Smooth muscle cell (in vitro differentiated cells): ENCODE measurements around the gene RAB9A. TPM values are rescaled to one million over a fixed set of nuclear protein-coding genes. Genes with fewer than 3 reads are reported as not detected.

Source experiments
- DNase-seq: peaks from one replicate; lab custom pipeline; 2025; ENCODE audit not compliant: unreplicated experiment; lab: John Stamatoyannopoulos, UW
- H2AFZ ChIP-seq: fragments of 200-600 bp; sonication (generic); 2 replicates; pipeline ENCODE4 v1.6.0; 2016; ENCODE audit warnings: antibody characterized with exemption, low read depth, mild to moderate bottlenecking
- H3F3A ChIP-seq: fragments of 200-600 bp; sonication (generic); 2 replicates; pipeline ENCODE4 v1.6.0; 2017; ENCODE audit warnings: antibody characterized with exemption, low read depth
- H3K27ac ChIP-seq: fragments of 200-600 bp; sonication (generic); 2 replicates; pipeline ENCODE4 v1.5.1; 2016; ENCODE audit warnings: low read depth, mild to moderate bottlenecking
- H3K27me3 ChIP-seq: fragments of 200-600 bp; sonication (generic); 2 replicates; pipeline ENCODE4 v1.6.1; 2016; ENCODE audit warnings: low read depth, mild to moderate bottlenecking
- H3K36me3 ChIP-seq: fragments of 200-600 bp; sonication (generic); 2 replicates; pipeline ENCODE4 v1.5.1; 2016; ENCODE audit warnings: low read depth
- H3K4me1 ChIP-seq: fragments of 200-600 bp; sonication (generic); 2 replicates; pipeline ENCODE4 v1.5.1; 2016; ENCODE audit warnings: low read depth
- H3K4me2 ChIP-seq: fragments of 200-600 bp; sonication (generic); 2 replicates; pipeline ENCODE4 v1.6.0; 2016; ENCODE audit warnings: mild to moderate bottlenecking
- H3K4me3 ChIP-seq: fragments of 200-600 bp; sonication (generic); 2 replicates; pipeline ENCODE4 v1.5.1; 2016; ENCODE audit warnings: mild to moderate bottlenecking
- H3K79me2 ChIP-seq: fragments of 200-600 bp; sonication (generic); 2 replicates; pipeline ENCODE4 v1.6.0; 2016; ENCODE audit warnings: low read depth, mild to moderate bottlenecking
- H3K9ac ChIP-seq: fragments of 200-600 bp; sonication (generic); 2 replicates; pipeline ENCODE4 v1.6.0; 2016; ENCODE audit warnings: low read depth
- H3K9me3 ChIP-seq: fragments of 200-600 bp; sonication (generic); replicated peaks from 2 replicates; pipeline ENCODE4 v1.5.1; 2016; ENCODE audit warnings: low read depth
- H4K20me1 ChIP-seq: fragments of 200-600 bp; sonication (generic); 2 replicates; pipeline ENCODE4 v1.6.0; 2016; ENCODE audit warnings: low read depth
- WGBS: methylation state at CpG from one replicate; pipeline ENCODE4 v1.1.7; 2016; ENCODE audit warnings: low lambda C conversion rate; 5-methylcytosine and 5-hydroxymethylcytosine counted together
- polyA plus RNA-seq: library from polyadenylated mRNA; unstranded; fragments of >200 nt; fragmentation: Nextera tagmentation; extraction: Ambion mirVana; gene quantifications from 2 replicates; pipeline ENCODE4 v1.2.1, GENCODE V29; 2016
- total RNA-seq: library from RNA; depleted of rRNA; stranded (reverse); fragments of >200 nt; gene quantifications from 2 replicates; pipeline ENCODE4 v1.2.3, GENCODE V29; 2014
- TF ChIP-seq, protein P1 (sequence below): fragments of 200-600 bp; sonication (generic); IDR thresholded peaks from 2 replicates; pipeline ENCODE4 v1.5.1; 2017; ENCODE audit warnings: borderline replicate concordance, mild to moderate bottlenecking, antibody characterized with exemption; ENCODE audit not compliant: insufficient read depth, poor library complexity, severe bottlenecking

RAB9A gene
- total and polyA plus RNA-seq, 2 experiments from 2014 or later: 22.1 to 25.8 TPM

DNA sequence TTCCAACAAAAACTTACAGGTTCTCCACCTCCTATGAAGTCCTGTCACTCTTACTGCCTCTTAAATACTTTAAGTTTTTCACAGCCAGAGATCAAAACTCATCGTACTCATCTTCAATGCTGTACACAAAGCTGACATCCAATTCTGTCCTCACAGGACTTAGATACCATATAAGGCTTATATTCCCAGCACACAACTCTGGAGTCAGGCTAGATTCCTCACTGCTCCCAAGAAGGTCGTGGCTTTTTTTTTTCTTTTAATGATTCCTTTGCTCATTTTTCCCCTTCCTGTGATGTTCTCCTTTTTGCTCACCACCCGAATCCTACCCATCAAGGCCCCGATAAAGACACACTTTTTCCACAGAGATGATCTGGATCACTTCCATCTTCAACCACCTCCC, 44.6 kb downstream of the RAB9A start:
- no peak overlapping the region for H2AFZ ChIP-seq
- no peaks in the 10 kb centered on the region for H4K20me1 ChIP-seq
- H3K4me1 ChIP-seq: peaks cover 6% of the 10 kb centered on the region
- peaks cover 47% of the 10 kb centered on the region for H3K79me2 ChIP-seq
- no peaks in the 10 kb centered on the region for H3K27me3 ChIP-seq
- peaks cover 4% of the 10 kb centered on the region for H3K9me3 ChIP-seq
- no peak for DNase-seq
- H3K4me2 ChIP-seq: peak overlapping the region; percentile 81
- H3K36me3 ChIP-seq: no peaks in the 10 kb centered on the region
- WGBS: 56% methylated on average over 4 of the region's 4 CpGs
- H3K4me3 ChIP-seq: peak overlapping the region; percentile 51
- TF ChIP-seq, protein P1, sequence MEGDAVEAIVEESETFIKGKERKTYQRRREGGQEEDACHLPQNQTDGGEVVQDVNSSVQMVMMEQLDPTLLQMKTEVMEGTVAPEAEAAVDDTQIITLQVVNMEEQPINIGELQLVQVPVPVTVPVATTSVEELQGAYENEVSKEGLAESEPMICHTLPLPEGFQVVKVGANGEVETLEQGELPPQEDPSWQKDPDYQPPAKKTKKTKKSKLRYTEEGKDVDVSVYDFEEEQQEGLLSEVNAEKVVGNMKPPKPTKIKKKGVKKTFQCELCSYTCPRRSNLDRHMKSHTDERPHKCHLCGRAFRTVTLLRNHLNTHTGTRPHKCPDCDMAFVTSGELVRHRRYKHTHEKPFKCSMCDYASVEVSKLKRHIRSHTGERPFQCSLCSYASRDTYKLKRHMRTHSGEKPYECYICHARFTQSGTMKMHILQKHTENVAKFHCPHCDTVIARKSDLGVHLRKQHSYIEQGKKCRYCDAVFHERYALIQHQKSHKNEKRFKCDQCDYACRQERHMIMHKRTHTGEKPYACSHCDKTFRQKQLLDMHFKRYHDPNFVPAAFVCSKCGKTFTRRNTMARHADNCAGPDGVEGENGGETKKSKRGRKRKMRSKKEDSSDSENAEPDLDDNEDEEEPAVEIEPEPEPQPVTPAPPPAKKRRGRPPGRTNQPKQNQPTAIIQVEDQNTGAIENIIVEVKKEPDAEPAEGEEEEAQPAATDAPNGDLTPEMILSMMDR: no peak
- H3K9ac ChIP-seq: peak overlapping the region; percentile 81
- no peaks in the 10 kb centered on the region for H3F3A ChIP-seq
- peak overlapping the region; percentile 90 for H3K27ac ChIP-seq

DNA sequence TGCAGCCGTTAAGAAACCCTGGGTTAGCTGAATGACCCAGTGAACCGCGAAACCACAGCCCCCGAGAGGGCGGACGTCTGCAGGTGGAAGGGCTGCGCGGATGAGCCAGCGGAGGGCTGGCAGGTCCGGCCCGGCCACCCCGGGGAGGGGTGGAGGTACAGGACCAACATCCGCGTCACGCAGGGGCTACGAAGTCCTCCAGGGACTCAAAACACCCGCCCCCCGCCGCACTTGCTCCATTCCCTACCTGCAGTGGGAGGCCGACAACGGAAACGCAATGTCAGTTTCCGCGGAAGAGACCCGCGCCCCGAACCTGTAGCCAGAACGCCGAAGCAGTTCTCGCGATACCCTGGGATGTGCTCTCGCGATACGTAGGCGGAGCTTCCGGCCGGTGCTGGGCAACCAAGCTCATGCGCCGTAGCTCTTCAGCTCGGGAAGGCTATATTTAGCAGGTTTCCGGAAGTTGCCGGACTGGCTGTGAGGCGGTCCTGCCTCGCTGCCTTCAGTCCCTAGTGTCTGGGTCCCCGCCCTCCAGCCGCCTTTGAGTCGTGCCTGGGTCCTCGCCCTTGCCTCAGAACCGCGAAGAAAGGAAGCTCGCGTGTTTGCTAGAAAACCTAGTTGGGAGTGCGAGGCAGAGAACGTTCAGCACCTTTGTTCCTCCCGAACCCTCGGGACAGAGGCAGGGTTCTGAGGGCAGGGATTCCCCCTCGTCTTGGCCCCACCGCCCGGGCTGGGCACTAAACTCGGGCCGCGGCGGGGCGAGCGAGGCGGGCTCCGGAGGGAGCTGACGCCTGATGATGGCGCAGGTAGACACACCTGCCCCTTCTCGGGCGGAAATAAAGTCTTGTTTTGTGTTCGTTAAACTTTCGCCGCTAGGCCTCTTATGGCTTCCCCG, 45.6 kb downstream of the RAB9A start, which contains the start of the genes OFD1 and TRAPPC2:
OFD1 (plus strand) TSS at position 471 of the 895 bp plus-strand sequence; CDS start at position 795, 324 bp downstream.
TRAPPC2 (minus strand) TSS at position 343 of the 895 bp plus-strand sequence. CDS start 14,657 bp downstream, outside the sequence.
- Histone ChIP-seq H4K20me1 (no peaks in the 10 kb centered on the region), H3K27ac (peak within 1 kb of the TSS; percentile 90), H2AFZ (peak within 1 kb of the TSS; percentile 29), H3K9me3 (peaks cover 4% of the 10 kb centered on the region), H3K4me2 (peak within 1 kb of the TSS; percentile 86), H3K4me1 (peaks cover 6% of the 10 kb centered on the region), H3K79me2 (peaks cover 43% of the 10 kb centered on the region), H3K36me3 (no peaks in the 10 kb centered on the region), H3F3A (no peaks in the 10 kb centered on the region), H3K27me3 (no peaks in the 10 kb centered on the region), H3K9ac (peak within 1 kb of the TSS; percentile 82), H3K4me3 (peak within 1 kb of the TSS; percentile 51)
- TF ChIP-seq, protein P1: no peak
- DNase-seq: peak; percentile 27
- 47% methylated on average over 71 of the region's 75 CpGs for WGBS

DNA sequence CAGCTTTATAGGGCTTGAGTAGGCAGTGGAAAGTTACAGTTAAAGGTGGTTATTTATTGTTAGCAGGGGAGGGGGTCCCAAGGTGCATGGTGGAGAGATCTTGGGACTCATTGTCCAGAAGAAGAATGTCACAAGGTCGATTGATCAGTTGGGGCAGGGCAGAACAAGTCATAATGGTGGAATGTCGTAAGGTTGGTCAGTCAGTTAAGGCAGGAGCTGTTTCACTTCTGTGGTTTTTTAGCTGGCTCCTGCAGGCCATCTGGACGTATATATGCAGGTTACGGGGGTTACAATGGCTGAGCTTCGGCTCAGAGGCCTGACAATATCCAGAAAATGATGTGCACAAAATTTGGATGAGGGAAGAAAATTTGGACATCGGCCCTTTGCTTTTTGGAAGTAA, 52.8 kb downstream of the RAB9A start:
- H3K4me2 ChIP-seq: no peak overlapping the region
- no peaks in the 10 kb centered on the region for H3K27me3 ChIP-seq
- no peak overlapping the region for H2AFZ ChIP-seq
- H3K27ac ChIP-seq: no peak overlapping the region
- TF ChIP-seq, protein P1: no peak
- no peaks in the 10 kb centered on the region for H4K20me1 ChIP-seq
- H3F3A ChIP-seq: no peaks in the 10 kb centered on the region
- peaks cover 3% of the 10 kb centered on the region for H3K79me2 ChIP-seq
- no peak overlapping the region for H3K4me3 ChIP-seq
- no peaks in the 10 kb centered on the region for H3K36me3 ChIP-seq
- no peak overlapping the region for H3K9ac ChIP-seq
- H3K4me1 ChIP-seq: no peaks in the 10 kb centered on the region
- WGBS: 55% methylated on average over 6 of the region's 6 CpGs
- H3K9me3 ChIP-seq: peaks cover 2% of the 10 kb centered on the region
- DNase-seq: no peak
